NCI-H1694 treated with DMSO at 0.1 percent for 48 hours (cell line): ENCODE data around the gene FCN3.

Experiments used
- DNase-seq: peaks from one replicate; lab custom pipeline; 2025; lab: John Stamatoyannopoulos, UW

FCN3 gene

DNA sequence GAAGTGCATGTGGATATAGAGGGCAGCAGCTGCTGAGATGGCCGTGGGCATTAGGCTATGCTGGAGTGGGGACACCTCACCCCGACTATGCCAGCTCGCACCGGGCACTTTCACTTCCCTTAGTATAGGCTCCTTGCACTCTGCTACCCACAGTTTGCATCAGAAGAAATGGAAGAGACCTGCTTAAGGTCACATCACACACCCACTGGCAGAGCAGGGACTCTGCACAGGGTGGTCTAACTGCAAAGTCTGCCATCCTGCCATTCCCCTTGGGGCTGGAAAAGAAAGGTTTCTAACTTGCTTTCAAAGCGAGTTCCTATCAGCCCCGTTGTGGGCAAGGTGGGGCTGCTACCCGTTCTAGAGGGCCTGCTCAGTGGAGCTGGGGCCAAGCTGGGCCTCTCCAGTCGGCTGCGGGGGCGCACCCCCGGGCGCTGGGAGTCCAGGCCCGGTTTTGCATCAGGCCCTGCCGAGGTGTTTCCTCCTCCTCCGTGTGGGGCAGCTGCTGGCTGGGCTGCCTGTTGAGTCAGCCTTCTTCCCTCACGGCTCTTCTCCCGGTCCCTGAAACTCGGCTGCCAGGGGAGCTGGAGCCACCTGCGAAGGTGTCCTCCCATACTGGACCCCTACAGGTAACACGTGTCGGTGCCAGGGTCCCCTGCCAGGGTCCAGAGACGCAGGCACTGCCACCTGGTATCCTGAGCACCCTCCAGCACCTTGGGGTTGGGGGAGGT is 32.9 kb downstream of the FCN3 start, which contains the start of gene SYTL1:
Gene SYTL1 (plus strand): TSS at position 498 of the 728 bp plus-strand sequence. CDS start 3,313 bp downstream, outside the sequence.
- DNase-seq, result peak; percentile 11

- no peak for DNase-seq
Observed at GRCh38 chr1:27339213-27339612, 35.4 kb downstream of the FCN3 start.

DNA sequence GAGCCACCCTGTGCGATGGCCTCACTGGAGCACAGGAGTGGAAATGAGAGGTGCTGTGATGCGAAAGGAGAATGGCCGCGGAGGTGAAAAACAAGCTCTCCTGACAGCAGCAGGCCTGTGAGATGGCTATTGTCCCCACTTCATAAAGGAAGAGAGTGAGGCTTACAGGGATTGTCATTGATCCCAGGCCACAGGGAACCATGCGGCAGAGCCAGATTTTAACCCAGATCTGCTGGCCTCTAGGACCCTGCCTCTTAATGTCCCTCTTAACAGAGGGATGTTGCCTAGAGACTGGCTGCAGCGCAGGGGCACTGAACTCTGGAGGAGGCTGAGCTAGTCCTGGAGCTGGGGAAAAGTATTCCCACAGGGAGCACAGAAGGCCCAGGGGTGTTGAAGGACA is 35.9 kb downstream of the FCN3 start:
- no peak for DNase-seq

GRCh38 chr1:27336756-27337155 is 37.9 kb downstream of the FCN3 start:
- no peak for DNase-seq

GRCh38 chr1:27335506-27336422 is 38.9 kb downstream of the FCN3 start:
- no peak for DNase-seq

- DNase-seq, result no peak
Observed at GRCh38 chr1:27333717-27334279, 40.8 kb downstream of the FCN3 start.

DNA sequence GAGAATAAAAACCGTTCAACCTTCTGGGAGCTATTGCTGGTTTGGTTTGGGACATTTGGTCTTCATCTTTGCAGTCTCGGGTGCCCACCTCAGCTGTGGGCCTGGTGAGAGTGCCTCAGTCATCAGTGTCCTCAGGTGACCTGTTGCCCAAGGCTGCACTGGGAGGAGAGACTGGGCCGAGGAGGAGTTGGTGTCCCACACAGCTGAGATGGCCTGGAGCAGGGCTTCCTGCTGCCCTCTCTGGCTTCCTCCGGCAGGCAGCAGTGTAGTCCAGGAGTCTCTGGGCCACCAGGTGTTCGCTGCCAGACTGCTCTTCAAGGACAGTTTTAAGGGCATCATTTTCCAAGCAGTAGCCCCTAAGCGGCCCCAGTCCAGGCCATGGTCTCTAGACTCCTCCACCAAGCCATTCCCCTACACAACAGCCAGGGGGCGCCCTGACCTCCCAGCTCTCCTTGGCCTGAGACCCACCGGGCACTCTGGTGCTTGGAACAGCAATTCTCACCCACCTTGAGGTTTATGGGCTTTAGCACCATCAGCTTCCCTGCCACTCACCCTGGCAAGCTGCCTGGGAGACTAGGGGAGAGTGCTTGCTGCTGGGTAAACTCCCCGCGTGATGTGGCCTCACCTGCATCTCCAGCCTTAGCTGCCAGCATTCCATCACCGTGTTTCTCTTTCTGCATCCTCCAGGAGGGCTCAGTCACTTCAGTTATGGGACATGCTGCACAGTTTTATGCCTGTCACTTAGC is 41.9 kb downstream of the FCN3 start:
- no peak for DNase-seq

DNA sequence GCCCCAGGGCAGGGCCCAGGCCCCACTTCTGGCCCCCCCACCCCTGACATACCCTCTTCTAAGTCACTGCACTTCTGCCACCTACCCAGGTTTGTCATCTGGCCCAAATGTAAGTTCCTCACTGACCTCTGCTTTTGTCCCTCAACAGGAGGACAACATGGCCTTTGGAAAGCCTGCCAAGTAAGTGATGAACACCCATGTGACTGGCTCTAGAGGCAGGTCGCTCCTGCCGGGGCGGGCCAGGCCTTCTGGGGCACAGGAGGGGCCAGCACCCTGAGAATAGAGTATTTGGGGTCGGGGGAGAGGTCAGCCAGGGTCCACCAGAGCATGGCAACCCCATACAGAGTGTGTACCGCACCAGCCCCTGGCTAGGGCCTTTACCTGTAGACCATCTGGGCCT is 42.7 kb downstream of the FCN3 start:
- DNase-seq, result no peak

DNA sequence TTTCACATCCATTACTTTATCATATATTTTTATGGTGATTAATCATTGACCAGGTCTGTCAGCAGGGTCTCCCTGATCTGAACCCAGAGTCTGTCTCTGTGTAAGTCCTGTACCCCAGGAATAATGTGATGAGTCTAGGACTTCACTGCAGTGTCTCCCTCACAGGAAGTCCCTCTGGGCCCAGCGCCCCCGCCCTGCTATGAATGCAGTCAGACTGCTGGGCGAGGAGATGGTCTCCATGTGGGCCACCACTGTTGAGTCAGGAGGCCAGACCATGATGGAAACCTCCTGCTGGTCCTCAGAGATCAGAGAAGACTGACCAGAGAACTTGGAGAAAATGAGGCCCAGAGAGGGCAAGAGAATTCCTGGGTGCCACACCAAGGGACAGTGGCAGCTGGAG is 43.2 kb downstream of the FCN3 start:
- DNase-seq, result no peak

- DNase-seq, result no peak
Observed at GRCh38 chr1:27330786-27331185, 43.8 kb downstream of the FCN3 start.

DNA sequence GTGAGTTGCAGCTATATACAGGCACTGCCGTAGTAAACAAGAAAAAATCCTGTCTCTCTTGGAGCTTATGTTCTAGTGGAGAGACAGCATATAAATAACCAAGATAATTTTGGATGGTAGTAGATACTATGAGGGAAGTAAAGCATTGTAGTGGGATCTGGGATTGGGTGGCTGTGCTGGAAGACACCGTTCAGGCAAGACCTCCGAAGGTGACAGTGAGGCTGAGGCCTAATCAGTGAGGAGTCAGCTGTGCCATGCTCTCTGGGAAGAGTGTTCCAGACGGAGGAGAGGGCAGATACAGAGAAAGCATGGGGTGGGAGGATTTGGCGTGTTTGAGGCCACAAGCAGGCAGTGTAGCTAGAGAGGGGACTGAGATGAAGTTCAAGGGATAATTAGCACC is 46.7 kb downstream of the FCN3 start:
- no peak for DNase-seq

DNA sequence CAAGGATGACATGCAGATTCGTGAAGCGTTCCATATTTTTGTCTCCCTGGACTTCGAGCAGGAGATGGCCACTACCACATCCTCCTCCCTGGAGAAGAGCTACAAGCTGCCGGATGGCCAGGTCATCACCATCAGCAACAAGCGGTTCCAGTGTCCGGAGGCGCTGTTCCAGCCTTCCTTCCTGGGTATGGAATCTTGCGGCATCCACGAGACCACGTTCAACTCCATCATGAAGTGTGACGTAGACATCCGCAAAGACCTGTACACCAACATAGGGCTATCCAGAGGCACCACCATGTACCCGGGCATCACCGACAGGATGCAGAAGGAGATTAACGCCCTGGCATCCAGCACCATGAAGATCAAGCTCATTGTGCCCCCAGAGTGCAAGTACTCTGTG is 49.3 kb downstream of the FCN3 start:
- no peak for DNase-seq

DNA sequence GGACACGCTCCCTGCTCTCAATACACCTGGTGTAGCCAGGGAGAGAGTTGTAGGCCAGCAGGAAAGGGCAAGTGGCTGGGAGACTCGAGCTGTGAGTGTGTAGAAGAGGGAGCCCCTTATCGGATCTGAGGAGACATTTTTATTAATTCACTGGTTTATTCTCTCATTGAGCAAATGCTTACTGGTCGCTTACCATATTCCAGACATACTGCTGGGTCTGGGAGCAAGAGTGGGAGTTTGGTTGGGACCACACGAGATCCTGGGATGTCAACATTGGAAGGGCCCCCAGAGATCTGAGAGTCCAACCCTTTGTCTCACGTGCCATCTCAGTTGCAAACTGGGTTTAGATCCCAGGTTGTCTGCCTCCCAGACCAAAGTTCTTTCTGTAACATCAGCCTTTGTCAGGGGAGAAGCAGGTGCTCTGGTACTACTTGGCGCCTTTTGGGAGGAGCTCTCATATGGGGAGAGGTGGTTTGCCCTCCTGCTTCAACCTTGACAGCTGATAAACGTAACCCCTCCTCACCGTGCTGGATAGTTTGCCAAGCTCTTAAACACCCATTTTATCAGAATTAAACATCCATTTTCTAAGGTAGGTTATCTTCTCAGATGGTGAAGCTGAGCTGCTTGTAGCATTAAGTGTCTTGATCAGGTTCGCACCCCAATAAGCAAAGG is 51.9 kb downstream of the FCN3 start:
- no peak for DNase-seq

GRCh38 chr1:27321813-27322568 is 52.6 kb downstream of the FCN3 start, which contains the start of gene TMEM222:
Gene TMEM222, plus strand, starts transcription at chr1:27322163. Its CDS starts 35 bp downstream, at chr1:27322198.
- peak; percentile 84 for DNase-seq
